Loucy (cell line): ENCODE measurements around the gene PLEKHF1.

Experiments used
- H2AFZ ChIP-seq: fragments of 200-600 bp; sonication (generic); 2 replicates; pipeline ENCODE4 v1.6.0; 2016; ENCODE audit warnings: antibody characterized with exemption, mild to moderate bottlenecking, low read length, moderate library complexity
- H3F3A ChIP-seq: fragments of 200-600 bp; 2 replicates; pipeline ENCODE4 v1.6.0; 2016; ENCODE audit warnings: antibody characterized with exemption, low read depth, mild to moderate bottlenecking
- H3K27me3 ChIP-seq: fragments of 200-600 bp; sonication (generic); 2 replicates; pipeline ENCODE4 v1.6.1; 2014; ENCODE audit warnings: low read length, mild to moderate bottlenecking; ENCODE audit not compliant: insufficient read depth, poor library complexity, severe bottlenecking
- H3K36me3 ChIP-seq: fragments of 200-600 bp; sonication (generic); 2 replicates; pipeline ENCODE4 v1.6.1; 2016; ENCODE audit warnings: low read length; ENCODE audit not compliant: insufficient read depth
- H3K4me1 ChIP-seq: fragments of 200-600 bp; sonication (generic); 2 replicates; pipeline ENCODE4 v1.5.1; 2014; ENCODE audit warnings: low read length, mild to moderate bottlenecking; ENCODE audit not compliant: insufficient read depth, poor library complexity, severe bottlenecking
- H3K4me2 ChIP-seq: fragments of 200-600 bp; sonication (generic); 2 replicates; pipeline ENCODE4 v1.6.0; 2014; ENCODE audit warnings: antibody characterized with exemption, low read length, low read depth, mild to moderate bottlenecking; ENCODE audit not compliant: poor library complexity, severe bottlenecking
- H3K4me3 ChIP-seq: fragments of 200-600 bp; sonication (generic); 2 replicates; pipeline ENCODE4 v1.5.1; 2014; ENCODE audit warnings: low read length, mild to moderate bottlenecking, mixed read lengths; ENCODE audit not compliant: poor library complexity, severe bottlenecking
- H3K79me2 ChIP-seq: fragments of 200-600 bp; sonication (generic); 2 replicates; pipeline ENCODE4 v1.6.1; 2014; ENCODE audit warnings: low read length; ENCODE audit not compliant: insufficient read depth
- H3K9ac ChIP-seq: fragments of 200-600 bp; sonication (generic); 2 replicates; pipeline ENCODE4 v1.6.0; 2014; ENCODE audit warnings: mild to moderate bottlenecking, low read depth, low read length, moderate library complexity; ENCODE audit not compliant: poor library complexity, severe bottlenecking
- H3K9me2 ChIP-seq: fragments of 200-600 bp; sonication (generic); replicated peaks from 2 replicates; pipeline ENCODE4 v1.6.1; 2016; ENCODE audit warnings: low read depth, low read length, mixed read lengths
- H3K9me3 ChIP-seq: fragments of 200-600 bp; sonication (generic); 2 replicates; pipeline ENCODE4 v1.6.1; 2014; ENCODE audit warnings: mild to moderate bottlenecking, antibody characterized with exemption, low read length, low read depth; ENCODE audit not compliant: insufficient read depth
- H4K20me1 ChIP-seq: fragments of 200-600 bp; sonication (generic); 2 replicates; pipeline ENCODE4 v1.6.0; 2014; ENCODE audit warnings: antibody characterized with exemption, low read length, mild to moderate bottlenecking; ENCODE audit not compliant: insufficient read depth, poor library complexity, severe bottlenecking
- CTCF ChIP-seq: fragments of 200-600 bp; sonication (generic); conservative IDR thresholded peaks from 2 replicates; pipeline ENCODE4 v1.5.1; 2014; ENCODE audit warnings: mild to moderate bottlenecking, antibody characterized with exemption, low read length
- EZH2phosphoT487 ChIP-seq: fragments of 200-600 bp; IDR thresholded peaks from 2 replicates; pipeline ENCODE4 v1.6.1; 2018; ENCODE audit warnings: antibody characterized with exemption, mild to moderate bottlenecking, moderate library complexity, borderline replicate concordance

Gene PLEKHF1

GRCh38 chr19:29640231-29640630 is 25.0 kb upstream of the PLEKHF1 start:
- TF ChIP-seq EZH2phosphoT487 (no peak), CTCF (no peak)
- no peak overlapping the region for H3K4me2 ChIP-seq
- H2AFZ ChIP-seq, result no peak overlapping the region
- H3K4me1 ChIP-seq, result peaks cover under 1% of the 10 kb centered on the region
- H3K4me3 ChIP-seq, result no peak overlapping the region
- H3K9me3 ChIP-seq, result no peaks in the 10 kb centered on the region
- no peaks in the 10 kb centered on the region for H4K20me1 ChIP-seq
- no peaks in the 10 kb centered on the region for H3K9me2 ChIP-seq
- no peak overlapping the region for H3K9ac ChIP-seq
- no peaks in the 10 kb centered on the region for H3K27me3 ChIP-seq
- H3K36me3 ChIP-seq, result no peaks in the 10 kb centered on the region
- H3F3A ChIP-seq, result no peaks in the 10 kb centered on the region
- no peaks in the 10 kb centered on the region for H3K79me2 ChIP-seq

GRCh38 chr19:29641597-29641996 is 23.7 kb upstream of the PLEKHF1 start:
- TF ChIP-seq CTCF (no peak), EZH2phosphoT487 (no peak)
- H3K4me2 ChIP-seq, result no peak overlapping the region
- H4K20me1 ChIP-seq, result no peaks in the 10 kb centered on the region
- no peaks in the 10 kb centered on the region for H3K36me3 ChIP-seq
- no peak overlapping the region for H3K4me3 ChIP-seq
- H2AFZ ChIP-seq, result no peak overlapping the region
- no peaks in the 10 kb centered on the region for H3F3A ChIP-seq
- H3K9me3 ChIP-seq, result no peaks in the 10 kb centered on the region
- no peaks in the 10 kb centered on the region for H3K9me2 ChIP-seq
- H3K9ac ChIP-seq, result no peak overlapping the region
- peaks cover 12% of the 10 kb centered on the region for H3K4me1 ChIP-seq
- no peaks in the 10 kb centered on the region for H3K79me2 ChIP-seq
- no peaks in the 10 kb centered on the region for H3K27me3 ChIP-seq

GRCh38 chr19:29643361-29643935 is 21.8 kb upstream of the PLEKHF1 start:
- no peaks in the 10 kb centered on the region for H3K27me3 ChIP-seq
- no peaks in the 10 kb centered on the region for H4K20me1 ChIP-seq
- no peaks in the 10 kb centered on the region for H3K79me2 ChIP-seq
- peaks cover 12% of the 10 kb centered on the region for H3K4me1 ChIP-seq
- H2AFZ ChIP-seq, result no peak overlapping the region
- no peaks in the 10 kb centered on the region for H3K36me3 ChIP-seq
- H3K4me3 ChIP-seq, result no peak overlapping the region
- H3K9ac ChIP-seq, result no peak overlapping the region
- no peaks in the 10 kb centered on the region for H3F3A ChIP-seq
- H3K4me2 ChIP-seq, result no peak overlapping the region
- no peak for TF ChIP-seq CTCF
- TF ChIP-seq EZH2phosphoT487, result no peak
- no peaks in the 10 kb centered on the region for H3K9me3 ChIP-seq
- no peaks in the 10 kb centered on the region for H3K9me2 ChIP-seq
